ENCODE results near the gene RFXAP.

The RFXAP gene

DNA sequence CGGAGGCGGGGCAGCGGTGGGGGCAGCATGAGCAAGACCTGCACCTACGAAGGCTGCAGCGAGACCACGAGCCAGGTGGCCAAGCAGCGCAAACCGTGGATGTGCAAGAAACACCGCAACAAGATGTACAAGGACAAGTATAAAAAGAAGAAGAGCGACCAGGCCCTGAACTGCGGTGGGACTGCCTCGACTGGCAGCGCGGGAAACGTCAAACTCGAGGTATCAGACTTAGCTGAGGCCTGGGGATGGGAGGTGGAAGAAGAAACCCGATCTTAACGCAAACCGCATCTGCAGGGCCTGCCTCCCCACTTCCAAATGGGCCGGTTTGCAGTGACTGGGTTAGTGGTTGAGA lies 693 bp downstream of the RFXAP start:
- peak in 2 of 4 experiments; percentile 8 to 42 for DNase-seq

GRCh38 chr13:36820222-36820621 lies 1.2 kb downstream of the RFXAP start:
- no peak for DNase-seq

DNA sequence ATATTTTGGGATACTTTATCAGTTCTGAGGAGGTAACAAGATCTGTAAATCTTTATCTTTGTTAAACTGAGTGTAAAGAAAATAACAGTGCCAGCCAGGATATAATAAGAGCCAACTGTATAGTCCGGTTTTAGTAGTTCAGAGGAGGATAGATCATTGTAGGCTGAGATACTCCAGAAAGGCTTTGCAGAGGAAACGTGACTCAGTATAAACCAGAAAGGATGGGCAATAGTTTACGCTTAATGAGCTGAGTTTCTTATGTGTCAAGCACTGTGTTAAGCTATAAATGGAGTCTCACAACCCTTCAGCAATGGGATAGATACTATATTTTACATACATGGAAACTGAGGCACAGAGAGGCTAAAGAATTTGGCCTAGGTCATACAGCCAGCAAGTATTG lies 3.8 kb downstream of the RFXAP start:
- no peak for DNase-seq

- DNase-seq: no peak
These were observed 10.7 kb downstream of the RFXAP start for GRCh38 chr13:36829753-36830152.

DNA sequence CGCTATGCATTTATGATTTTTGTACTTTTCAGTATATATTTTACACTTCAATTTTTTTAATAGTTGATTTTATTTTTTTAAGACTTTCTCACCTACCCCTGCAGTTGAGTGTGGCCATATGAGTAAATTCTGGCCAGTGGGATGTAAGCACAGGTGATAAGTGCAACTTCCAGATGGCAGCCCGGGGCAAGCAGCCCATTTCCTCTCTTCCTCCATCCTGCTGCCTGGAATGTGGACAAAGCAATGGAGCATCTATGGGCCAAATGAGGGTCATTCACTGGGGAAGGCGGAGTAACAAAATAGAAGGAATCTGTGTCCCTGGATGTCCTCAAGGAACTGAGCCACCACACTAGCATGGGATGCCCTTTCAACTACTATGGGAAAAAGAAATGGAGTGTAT lies 12.3 kb downstream of the RFXAP start:
- DNase-seq: no peak

DNA sequence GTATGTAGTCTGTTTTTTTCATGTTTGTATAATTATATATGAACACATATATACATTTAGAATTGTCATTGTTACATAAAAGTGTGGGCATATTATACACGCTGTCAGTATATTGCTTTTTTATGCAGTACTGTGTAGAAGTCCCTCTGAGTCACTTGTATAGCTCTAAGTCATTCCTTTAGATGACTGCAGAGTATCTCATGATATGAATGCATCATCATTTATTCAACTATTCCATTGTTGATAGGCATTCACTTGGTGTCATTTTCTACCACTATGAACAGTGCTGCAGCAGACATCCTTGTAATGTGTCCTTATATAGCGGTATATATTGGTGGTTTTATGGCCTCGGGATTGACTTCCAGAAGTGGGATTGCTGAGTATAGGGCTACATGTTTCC lies 15.3 kb downstream of the RFXAP start:
- no peak for DNase-seq

DNA sequence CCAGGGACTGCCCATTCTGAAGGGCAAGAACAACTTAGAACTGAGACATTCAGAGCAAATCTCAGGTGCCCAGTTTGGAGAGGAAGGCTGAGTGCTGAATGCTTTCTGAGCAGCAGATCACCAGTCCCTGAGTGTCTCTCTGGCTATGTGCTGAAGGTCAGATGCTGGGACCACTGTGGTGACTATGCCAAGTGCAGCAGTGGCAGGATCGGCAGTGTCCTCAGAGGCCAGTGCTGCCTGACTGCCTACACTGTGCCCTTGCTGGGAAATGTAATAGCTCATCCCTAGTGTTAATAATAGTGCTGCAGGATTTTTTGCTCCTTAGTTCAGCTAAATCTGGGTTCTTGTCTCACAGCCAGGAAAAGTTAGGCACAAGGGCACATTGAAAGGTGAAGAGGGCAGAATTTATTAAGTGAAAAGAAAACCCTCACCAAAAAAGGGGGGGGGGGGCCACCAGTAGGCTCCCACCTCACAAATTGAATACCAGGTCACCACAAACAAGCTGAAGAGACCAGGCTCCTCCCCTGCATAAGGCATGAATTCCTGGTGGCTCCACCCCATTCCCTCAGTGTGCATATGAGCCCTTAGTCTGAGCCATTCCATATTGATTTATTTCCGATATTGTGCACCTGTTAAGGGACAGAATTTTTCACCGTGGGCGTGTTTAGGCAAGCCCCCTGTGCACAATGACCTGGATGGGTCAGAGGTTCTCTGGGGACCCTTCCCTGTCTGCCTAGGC lies 18.5 kb downstream of the RFXAP start:
- no peak for DNase-seq

GRCh38 chr13:36839281-36839680 lies 20.3 kb downstream of the RFXAP start:
- no peak for DNase-seq

- DNase-seq: no peak
These were observed 21.0 kb downstream of the RFXAP start for GRCh38 chr13:36839981-36840380.

- DNase-seq: no peak
These were observed 21.8 kb downstream of the RFXAP start for GRCh38 chr13:36840718-36841250.

- DNase-seq: no peak
These were observed 22.4 kb downstream of the RFXAP start for GRCh38 chr13:36841391-36841790.

- DNase-seq: no peak
These were observed 28.6 kb downstream of the RFXAP start for GRCh38 chr13:36847606-36848005.

DNA sequence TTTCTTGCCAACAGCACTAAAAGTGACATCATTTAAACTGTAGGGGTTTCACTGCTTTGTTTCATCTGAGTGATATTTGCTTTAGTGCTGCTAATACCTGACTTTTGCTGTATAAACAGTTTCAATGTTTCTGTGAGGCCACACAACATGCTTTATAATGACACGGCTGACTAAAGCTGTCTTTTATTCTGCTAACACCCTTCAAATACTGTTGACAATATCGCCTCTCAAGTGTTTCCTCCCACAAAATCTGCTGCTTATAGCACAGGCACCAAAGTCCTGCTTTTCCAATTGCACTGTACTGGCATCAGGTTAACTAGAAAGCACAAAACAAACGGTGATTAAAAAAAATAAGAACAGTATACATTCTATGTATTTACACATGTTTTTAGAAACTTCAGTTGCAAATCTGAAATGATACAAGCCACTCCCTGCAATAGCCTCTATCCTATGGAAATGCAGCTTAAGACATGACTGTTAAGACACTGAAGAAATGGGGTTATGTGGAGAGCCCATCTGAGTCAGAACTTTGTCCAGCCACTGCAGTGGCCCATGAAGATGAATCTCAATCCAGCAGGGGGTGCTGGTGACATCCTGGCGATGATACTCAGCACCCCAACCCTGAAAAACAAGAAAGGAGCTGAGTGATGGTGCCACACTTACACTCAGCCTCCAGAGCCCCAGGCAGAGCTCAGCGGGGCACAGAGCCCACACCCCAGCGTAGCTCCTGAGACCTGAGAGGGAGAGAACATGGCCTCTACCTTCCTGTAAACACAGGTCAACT lies 29.4 kb downstream of the RFXAP start:
- no peak for DNase-seq

GRCh38 chr13:36850790-36851438 lies 31.9 kb downstream of the RFXAP start:
- DNase-seq: no peak

- DNase-seq: no peak
These were observed 38.2 kb downstream of the RFXAP start for GRCh38 chr13:36857253-36857652.

DNA sequence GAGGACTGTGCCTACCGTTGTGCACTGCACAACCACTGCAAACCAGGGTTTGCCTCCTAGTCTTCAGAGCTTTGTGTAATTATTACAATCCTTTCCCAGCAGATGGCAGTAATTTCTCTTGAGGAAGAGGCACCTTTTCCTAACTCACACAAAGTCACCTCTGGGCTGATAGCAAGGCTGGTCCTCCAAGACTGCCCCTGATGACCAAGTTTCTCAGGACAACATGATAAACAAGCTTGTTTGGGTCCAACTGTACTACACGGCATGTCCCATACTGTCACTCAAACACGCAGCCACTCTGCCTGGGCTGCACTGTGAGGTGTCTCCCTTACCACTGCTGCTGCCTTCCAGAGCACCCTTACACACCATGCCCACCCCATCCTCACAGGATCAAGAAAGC lies 39.3 kb downstream of the RFXAP start:
- DNase-seq: no peak

DNA sequence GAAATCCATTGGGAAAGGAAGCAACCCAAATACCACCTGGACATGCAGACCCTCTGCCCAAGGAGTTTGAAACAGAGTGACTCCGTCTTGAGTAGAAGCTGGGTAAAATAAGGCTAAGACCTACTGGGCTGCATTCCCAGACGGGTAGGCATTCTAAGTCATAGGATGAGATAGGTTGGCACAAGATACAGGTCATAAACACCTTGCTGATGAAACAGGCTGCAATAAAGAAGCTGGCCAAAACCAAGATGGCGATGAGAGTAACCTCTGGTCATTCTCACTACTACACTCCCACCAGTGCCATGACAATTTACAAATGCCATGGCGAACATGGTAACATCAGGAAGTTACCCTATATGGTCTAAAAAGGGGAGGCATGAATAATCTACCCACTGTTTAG lies 40.2 kb downstream of the RFXAP start:
- no peak for DNase-seq

DNA sequence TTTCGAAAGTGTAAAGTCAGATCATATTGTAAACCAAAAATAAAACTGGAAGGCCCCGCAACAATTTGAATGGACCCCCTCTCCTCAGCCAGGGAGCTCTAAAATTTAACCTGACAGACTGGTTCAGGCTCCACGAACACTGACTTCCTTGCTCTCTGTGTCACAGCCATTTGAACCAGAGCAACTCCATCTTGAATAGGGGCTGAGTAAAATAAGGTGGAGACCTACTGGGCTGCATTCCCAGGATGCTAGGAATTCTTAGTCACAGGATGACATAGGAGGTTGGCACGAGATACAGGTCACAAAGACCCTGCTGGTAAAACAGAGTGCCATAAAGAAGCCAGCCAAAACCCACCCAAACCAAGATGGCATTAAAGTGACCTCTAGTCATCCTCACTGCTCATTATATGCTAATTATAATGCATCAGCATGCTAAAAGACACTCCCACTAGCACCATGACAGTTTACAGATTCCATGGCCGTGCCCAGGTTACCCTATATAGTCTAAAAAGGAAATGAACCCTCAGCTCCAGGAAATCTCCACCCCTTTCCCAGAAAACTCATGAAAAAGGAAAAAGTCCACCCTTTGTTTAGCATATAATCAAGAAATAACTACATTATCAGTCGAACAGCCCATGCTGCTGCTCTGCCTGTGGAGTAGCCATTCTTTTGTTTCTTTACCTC lies 43.1 kb downstream of the RFXAP start:
- DNase-seq: no peak

- DNase-seq: no peak
These were observed 43.7 kb downstream of the RFXAP start for GRCh38 chr13:36862722-36863121.

GRCh38 chr13:36865265-36865664 lies 46.2 kb downstream of the RFXAP start:
- no peak for DNase-seq

- DNase-seq: no peak
These were observed 47.2 kb downstream of the RFXAP start for GRCh38 chr13:36866232-36866631.

- no peak for DNase-seq
These were observed 51.1 kb downstream of the RFXAP start for GRCh38 chr13:36870050-36870692.

DNA sequence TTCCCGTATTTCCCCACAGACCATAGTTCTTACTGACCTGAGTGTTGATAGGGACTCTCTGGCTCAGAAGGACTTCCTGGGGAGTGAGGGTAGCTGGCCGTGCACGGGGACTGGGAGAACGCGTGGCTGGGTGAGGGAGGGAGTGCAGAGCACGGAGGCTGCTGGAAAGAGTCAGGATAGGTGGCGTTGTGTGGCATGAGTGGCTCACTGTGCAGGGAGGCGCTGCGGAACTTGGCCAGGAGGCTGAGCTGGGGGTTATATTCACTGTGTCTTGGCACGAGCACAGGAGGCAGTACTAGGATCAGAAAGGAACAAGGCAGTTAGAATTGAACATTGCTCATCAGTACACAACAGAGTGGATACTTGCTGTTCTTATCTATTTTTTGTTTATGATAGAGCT lies 53.6 kb downstream of the RFXAP start:
- no peak for DNase-seq
